Suprapubic skin (tissue), 4 donors: Measurements from ENCODE around the gene CLECL1.

Source experiments
- EP300 ChIP-seq: sonication (generic); formaldehyde crosslinking; IDR thresholded peaks from one replicate; pipeline ENCODE4 v1.6.1; 2017; ENCODE audit warnings: antibody characterized with exemption
- POLR2AphosphoS5 ChIP-seq, 3 donors: sonication (generic); formaldehyde crosslinking; IDR thresholded peaks; one replicate each; pipeline ENCODE4 v1.6.1; 2017; ENCODE audit warnings: antibody characterized with exemption in 3 of 3
- TF ChIP-seq, protein P1 (sequence below), 2 donors: fragments of 200-600 bp in 1 of 2; fragments of 450-650 bp in 1 of 2; sonication (generic) in 1 of 2; IDR thresholded peaks; one replicate each; pipeline ENCODE4 v1.5.1; 2016 to 2019; ENCODE audit warnings: antibody characterized with exemption in 2 of 2, mild to moderate bottlenecking in 1 of 2, moderate library complexity in 1 of 2

DNA sequence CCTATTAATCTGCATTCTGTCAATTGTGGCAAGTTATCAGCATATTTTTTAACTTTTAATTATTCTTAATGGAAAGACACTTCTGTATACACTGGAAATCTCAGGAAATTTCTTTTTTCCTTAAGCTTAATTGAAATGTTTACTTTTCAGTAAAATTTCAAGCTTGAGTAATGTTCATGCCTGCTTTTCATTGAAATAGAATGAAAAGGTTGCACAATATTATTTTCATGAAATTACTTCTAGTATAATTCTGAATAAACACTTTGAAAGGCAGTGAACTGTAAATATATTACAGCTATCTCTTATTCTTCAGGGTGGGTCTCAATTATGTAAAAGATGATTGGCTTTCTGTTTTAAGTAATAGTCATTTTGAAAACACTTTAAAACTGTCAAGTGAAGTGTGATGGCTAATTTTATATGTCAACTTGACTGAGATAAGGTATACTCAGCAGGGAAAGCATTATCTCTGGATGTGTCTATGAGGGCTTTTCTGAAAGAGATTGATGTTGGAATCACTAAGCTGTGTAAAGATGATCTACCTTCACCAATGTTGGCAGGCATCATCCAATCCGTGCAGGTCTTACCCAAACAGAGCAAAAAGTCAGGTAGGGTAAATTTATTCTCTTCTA lies 33.5 kb downstream of the CLECL1 start:
- TF ChIP-seq, protein P1, sequence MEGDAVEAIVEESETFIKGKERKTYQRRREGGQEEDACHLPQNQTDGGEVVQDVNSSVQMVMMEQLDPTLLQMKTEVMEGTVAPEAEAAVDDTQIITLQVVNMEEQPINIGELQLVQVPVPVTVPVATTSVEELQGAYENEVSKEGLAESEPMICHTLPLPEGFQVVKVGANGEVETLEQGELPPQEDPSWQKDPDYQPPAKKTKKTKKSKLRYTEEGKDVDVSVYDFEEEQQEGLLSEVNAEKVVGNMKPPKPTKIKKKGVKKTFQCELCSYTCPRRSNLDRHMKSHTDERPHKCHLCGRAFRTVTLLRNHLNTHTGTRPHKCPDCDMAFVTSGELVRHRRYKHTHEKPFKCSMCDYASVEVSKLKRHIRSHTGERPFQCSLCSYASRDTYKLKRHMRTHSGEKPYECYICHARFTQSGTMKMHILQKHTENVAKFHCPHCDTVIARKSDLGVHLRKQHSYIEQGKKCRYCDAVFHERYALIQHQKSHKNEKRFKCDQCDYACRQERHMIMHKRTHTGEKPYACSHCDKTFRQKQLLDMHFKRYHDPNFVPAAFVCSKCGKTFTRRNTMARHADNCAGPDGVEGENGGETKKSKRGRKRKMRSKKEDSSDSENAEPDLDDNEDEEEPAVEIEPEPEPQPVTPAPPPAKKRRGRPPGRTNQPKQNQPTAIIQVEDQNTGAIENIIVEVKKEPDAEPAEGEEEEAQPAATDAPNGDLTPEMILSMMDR (IDR thresholded peaks at IDR 0.05) = no peak
- TF ChIP-seq POLR2AphosphoS5 (IDR thresholded peaks at IDR 0.05) (no peak), EP300 (no peak)
